ENCODE results near the gene CNTROB.
A peak's percentile ranks its signal among the peaks of the same experiment; 100 is the strongest.

The CNTROB gene

GRCh38 chr17:7931709-7932482 is at the start of gene CNTROB, which contains the start of gene TRAPPC1:
Gene CNTROB, plus strand, starts transcription at chr17:7932206. Its CDS starts 874 bp downstream, at chr17:7933080.
Gene TRAPPC1, minus strand, starts transcription at chr17:7931946. Its CDS starts 117 bp downstream, at chr17:7931829.
- Histone ChIP-seq H3K9me3 (ENCODE audit: insufficient read depth, low read length, severe bottlenecking) (no peaks in the 10 kb centered on the region), H3K9ac (ENCODE audit: low read depth, low read length) (peak within 1 kb of the TSS; percentile 90), H3K27ac (ENCODE audit: low read length) (peak within 1 kb of the TSS; percentile 99), H3K27me3 (ENCODE audit: insufficient read depth, low read length, poor library complexity) (no peaks in the 10 kb centered on the region), H3K4me2 (ENCODE audit: insufficient read depth, low read length) (peak within 1 kb of the TSS; percentile 89), H3K4me3 (ENCODE audit: low read depth in 1 of 2, low read length in 2 of 2) (peak within 1 kb of the TSS; percentile 71 to 82), H2AFZ (ENCODE audit: low read depth, low read length) (peak within 1 kb of the TSS; percentile 97), H3K4me1 (ENCODE audit: insufficient read depth, low read length) (peaks cover 54% of the 10 kb centered on the region), H3K36me3 (ENCODE audit: insufficient read depth, low read length) (peaks cover 38% of the 10 kb centered on the region), H4K20me1 (ENCODE audit: insufficient read depth, low read length) (no peaks in the 10 kb centered on the region), H3K79me2 (ENCODE audit: insufficient read depth, low read length) (peaks cover 51% of the 10 kb centered on the region)
- no peak for TF ChIP-seq CTCF (IDR thresholded peaks at IDR 0.05; ENCODE audit: borderline replicate concordance, extremely low read depth, low read length, poor library complexity, severe bottlenecking)
- no peak for TF ChIP-seq EZH2 (IDR thresholded peaks at IDR 0.05; ENCODE audit: borderline replicate concordance, low read depth, low read length, severe bottlenecking)
- peak; percentile 92 for ATAC-seq (ENCODE audit: insufficient read depth, low read depth)
- peak; percentile 100 for DNase-seq

- Histone ChIP-seq H3K4me2 (ENCODE audit: insufficient read depth, low read length) (no peak overlapping the region), H3K4me1 (ENCODE audit: insufficient read depth, low read length) (peaks cover 30% of the 10 kb centered on the region), H4K20me1 (ENCODE audit: insufficient read depth, low read length) (peaks cover under 1% of the 10 kb centered on the region), H3K36me3 (ENCODE audit: insufficient read depth, low read length) (no peaks in the 10 kb centered on the region; the same call in 1 of the 2 replicates), H3K9ac (ENCODE audit: low read depth, low read length) (no peak overlapping the region), H2AFZ (ENCODE audit: low read depth, low read length) (no peak overlapping the region), H3K27ac (ENCODE audit: low read length) (no peak overlapping the region), H3K79me2 (ENCODE audit: insufficient read depth, low read length) (peaks cover 23% of the 10 kb centered on the region), H3K27me3 (ENCODE audit: insufficient read depth, low read length, poor library complexity) (peaks cover 2% of the 10 kb centered on the region), H3K9me3 (ENCODE audit: insufficient read depth, low read length, severe bottlenecking) (no peaks in the 10 kb centered on the region), H3K4me3 (ENCODE audit: low read depth in 1 of 2, low read length in 2 of 2) (no peak overlapping the region)
- DNase-seq (no peak), ATAC-seq (ENCODE audit: insufficient read depth, low read depth) (no peak)
- no peak for TF ChIP-seq EZH2 (IDR thresholded peaks at IDR 0.05; ENCODE audit: borderline replicate concordance, low read depth, low read length, severe bottlenecking)
- TF ChIP-seq CTCF (IDR thresholded peaks at IDR 0.05; ENCODE audit: borderline replicate concordance, extremely low read depth, low read length, poor library complexity, severe bottlenecking), result no peak
Observed at GRCh38 chr17:7882629-7883028, 49.4 kb upstream of the CNTROB start.

GRCh38 chr17:7883781-7884386 is 48.1 kb upstream of the CNTROB start:
- DNase-seq (peak; percentile 18), ATAC-seq (ENCODE audit: insufficient read depth, low read depth) (no peak)
- H4K20me1 ChIP-seq (ENCODE audit: insufficient read depth, low read length), result peaks cover 13% of the 10 kb centered on the region
- H3K9me3 ChIP-seq (ENCODE audit: insufficient read depth, low read length, severe bottlenecking), result no peaks in the 10 kb centered on the region
- H3K36me3 ChIP-seq (ENCODE audit: insufficient read depth, low read length), result peaks cover 1% of the 10 kb centered on the region; the same call in 1 of the 2 replicates
- H3K4me3 ChIP-seq (ENCODE audit: low read depth in 1 of 2, low read length in 2 of 2), result peak overlapping the region in 1 of 2 experiments; percentile 37; a peak in 2 of 4 replicates
- TF ChIP-seq CTCF (IDR thresholded peaks at IDR 0.05; ENCODE audit: borderline replicate concordance, extremely low read depth, low read length, poor library complexity, severe bottlenecking) (no peak), EZH2 (IDR thresholded peaks at IDR 0.05; ENCODE audit: borderline replicate concordance, low read depth, low read length, severe bottlenecking) (no peak)
- peaks cover 40% of the 10 kb centered on the region for H3K4me1 ChIP-seq (ENCODE audit: insufficient read depth, low read length)
- peak overlapping the region; percentile 60 for H2AFZ ChIP-seq (ENCODE audit: low read depth, low read length)
- H3K9ac ChIP-seq (ENCODE audit: low read depth, low read length), result peak overlapping the region; percentile 36; the same call in 1 of the 2 replicates
- peaks cover 2% of the 10 kb centered on the region for H3K27me3 ChIP-seq (ENCODE audit: insufficient read depth, low read length, poor library complexity)
- peak overlapping the region; percentile 48; the same call in 1 of the 2 replicates for H3K27ac ChIP-seq (ENCODE audit: low read length)
- H3K79me2 ChIP-seq (ENCODE audit: insufficient read depth, low read length), result peaks cover 36% of the 10 kb centered on the region
- peak overlapping the region; percentile 49 for H3K4me2 ChIP-seq (ENCODE audit: insufficient read depth, low read length)

Measured in DND-41 (cell line).